Measurements from ENCODE around the gene NUDCD2.

Gene NUDCD2

DNA sequence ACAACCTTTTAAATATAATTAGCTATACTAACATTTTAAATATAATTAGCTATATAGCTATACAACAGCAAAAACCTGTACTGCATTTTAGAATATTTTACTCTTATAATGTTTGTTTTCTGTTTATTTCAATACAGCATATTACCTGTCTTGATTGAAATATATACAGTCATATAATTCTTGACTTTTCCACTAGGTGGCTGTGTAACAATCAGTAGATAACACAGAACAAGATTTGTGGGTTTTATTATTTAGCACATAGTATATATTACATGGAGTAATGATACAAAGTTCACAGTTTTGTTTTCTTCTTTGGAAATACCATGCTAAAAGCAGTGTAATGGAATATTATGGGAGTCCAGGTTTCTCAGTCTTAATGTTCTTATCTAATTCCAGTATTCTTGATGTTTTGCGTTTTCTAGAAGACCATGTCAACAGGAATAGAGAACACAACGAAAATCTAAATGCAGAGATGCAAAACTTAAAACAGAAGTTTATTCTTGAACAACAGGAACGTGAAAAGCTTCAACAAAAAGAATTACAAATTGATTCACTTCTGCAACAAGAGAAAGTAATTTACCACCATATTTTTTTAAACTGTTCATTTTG is 13.8 kb upstream of the NUDCD2 start:
- in situ Hi-C loops (cut with MboI; ENCODE audit: low pct_unique_long_range_greater_than_20kb, low sequenced_read_pairs, unreplicated experiment), result no loop called here
- TF ChIP-seq, protein P1, sequence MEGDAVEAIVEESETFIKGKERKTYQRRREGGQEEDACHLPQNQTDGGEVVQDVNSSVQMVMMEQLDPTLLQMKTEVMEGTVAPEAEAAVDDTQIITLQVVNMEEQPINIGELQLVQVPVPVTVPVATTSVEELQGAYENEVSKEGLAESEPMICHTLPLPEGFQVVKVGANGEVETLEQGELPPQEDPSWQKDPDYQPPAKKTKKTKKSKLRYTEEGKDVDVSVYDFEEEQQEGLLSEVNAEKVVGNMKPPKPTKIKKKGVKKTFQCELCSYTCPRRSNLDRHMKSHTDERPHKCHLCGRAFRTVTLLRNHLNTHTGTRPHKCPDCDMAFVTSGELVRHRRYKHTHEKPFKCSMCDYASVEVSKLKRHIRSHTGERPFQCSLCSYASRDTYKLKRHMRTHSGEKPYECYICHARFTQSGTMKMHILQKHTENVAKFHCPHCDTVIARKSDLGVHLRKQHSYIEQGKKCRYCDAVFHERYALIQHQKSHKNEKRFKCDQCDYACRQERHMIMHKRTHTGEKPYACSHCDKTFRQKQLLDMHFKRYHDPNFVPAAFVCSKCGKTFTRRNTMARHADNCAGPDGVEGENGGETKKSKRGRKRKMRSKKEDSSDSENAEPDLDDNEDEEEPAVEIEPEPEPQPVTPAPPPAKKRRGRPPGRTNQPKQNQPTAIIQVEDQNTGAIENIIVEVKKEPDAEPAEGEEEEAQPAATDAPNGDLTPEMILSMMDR (IDR thresholded peaks at IDR 0.05; ENCODE audit: extremely low read depth, insufficient read depth, missing control alignments), result peak; percentile 40
- peak; percentile 29 for DNase-seq (ENCODE audit: low spot score)

DNA sequence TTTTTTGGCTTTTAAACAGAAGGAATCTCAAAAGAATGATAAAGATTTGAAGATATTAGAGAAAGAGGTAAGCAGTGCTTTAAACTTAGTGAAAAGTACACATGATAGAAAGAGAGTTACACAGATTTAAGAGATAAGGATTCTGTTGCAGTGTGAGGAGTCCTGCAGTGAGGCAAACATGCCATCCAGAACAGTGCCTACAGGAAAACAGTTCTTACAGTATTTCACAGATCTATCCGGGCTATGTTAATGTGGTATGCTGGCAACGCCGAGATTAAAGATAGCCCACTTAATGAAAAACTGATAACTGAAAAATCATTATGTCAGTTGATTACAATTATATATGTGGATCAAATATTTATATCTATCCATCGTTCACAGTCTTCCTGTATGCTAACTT is 7.8 kb upstream of the NUDCD2 start:
- TF ChIP-seq, protein P1 (IDR thresholded peaks at IDR 0.05; ENCODE audit: extremely low read depth, insufficient read depth, missing control alignments), result no peak
- DNase-seq (ENCODE audit: low spot score), result no peak
- in situ Hi-C loops (cut with MboI; ENCODE audit: low pct_unique_long_range_greater_than_20kb, low sequenced_read_pairs, unreplicated experiment), result no loop called here

DNA sequence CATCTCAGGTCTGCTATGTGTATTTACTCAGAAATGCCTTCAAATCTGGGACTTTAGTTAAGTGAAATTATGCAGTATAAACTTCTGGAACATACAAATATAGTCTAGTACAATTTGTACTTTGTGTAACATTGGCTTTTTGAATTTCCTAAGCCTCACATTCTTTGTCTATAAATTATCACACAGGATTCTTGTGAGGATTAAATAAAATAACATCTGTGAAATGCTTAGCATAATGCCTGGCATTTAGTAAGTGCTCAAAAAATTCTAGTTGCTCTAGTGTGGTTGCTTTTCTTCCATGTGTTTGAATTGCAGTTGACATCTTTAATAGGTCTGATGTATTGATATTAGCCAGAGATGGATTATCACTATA is 3.1 kb upstream of the NUDCD2 start:
- TF ChIP-seq, protein P1 (IDR thresholded peaks at IDR 0.05; ENCODE audit: extremely low read depth, insufficient read depth, missing control alignments), result no peak

DNA sequence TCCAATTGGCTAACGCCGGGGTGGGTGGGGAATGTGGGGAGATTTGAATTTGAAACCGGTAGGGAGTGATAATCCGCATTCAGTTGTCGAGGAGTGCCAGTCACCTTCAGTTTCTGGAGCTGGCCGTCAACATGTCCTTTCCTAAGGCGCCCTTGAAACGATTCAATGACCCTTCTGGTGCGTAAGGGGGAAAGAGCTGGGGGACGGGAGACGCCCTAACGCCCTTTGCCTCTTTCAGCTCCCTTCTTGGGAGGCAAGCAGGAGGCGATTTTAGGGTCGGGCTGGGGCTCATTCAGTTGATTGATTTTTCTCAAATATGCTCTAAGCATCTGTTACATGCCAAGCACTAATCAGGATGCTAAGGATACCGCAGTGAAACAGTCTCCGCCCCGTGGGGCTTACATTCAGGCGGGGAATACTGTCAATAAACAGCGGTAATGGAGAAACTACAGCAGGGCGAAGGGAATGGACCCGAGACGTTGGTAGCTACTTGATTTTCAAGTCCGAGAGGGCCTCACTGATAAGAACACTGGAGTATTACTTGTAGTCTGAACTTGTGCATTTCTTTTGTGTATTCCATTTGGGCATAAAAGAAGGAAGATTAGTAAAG is 765 bp upstream of the NUDCD2 start, which contains the start of gene HMMR:
Gene HMMR, plus strand, starts transcription at position 71 of the 610 bp plus-strand sequence. Its CDS starts 61 bp downstream, at position 132.
- TF ChIP-seq, protein P1 (IDR thresholded peaks at IDR 0.05; ENCODE audit: extremely low read depth, insufficient read depth, missing control alignments), result no peak
- DNase-seq (ENCODE audit: low spot score), result no peak
- in situ Hi-C loops (cut with MboI; ENCODE audit: low pct_unique_long_range_greater_than_20kb, low sequenced_read_pairs, unreplicated experiment), result no loop called here

More for the DNA sequence above, 3.1 kb upstream of the NUDCD2 start:
- DNase-seq (ENCODE audit: low spot score), result no peak
- in situ Hi-C loops (cut with MboI; ENCODE audit: low pct_unique_long_range_greater_than_20kb, low sequenced_read_pairs, unreplicated experiment), result no loop called here

DNA sequence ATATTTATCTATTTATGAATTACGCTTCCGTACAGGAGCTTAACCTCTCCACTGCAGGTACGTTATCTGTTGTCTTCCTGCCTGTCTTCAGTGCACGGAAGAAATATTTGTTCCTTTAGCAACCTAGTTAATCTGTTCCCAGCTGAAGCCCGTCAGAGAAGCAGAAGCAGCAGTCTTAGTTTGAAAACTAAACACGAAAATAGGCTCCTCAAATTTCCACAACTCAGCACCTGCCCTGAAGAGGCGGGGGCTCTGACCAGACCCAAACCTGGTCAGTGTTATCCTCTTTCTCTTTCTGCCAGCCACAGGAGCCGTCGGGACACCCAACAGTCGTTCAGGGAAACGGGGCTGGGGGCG is 462 bp downstream of the NUDCD2 start:
- no peak for DNase-seq (ENCODE audit: low spot score)
- in situ Hi-C loops (cut with MboI; ENCODE audit: low pct_unique_long_range_greater_than_20kb, low sequenced_read_pairs, unreplicated experiment), result no loop called here
- TF ChIP-seq, protein P1 (IDR thresholded peaks at IDR 0.05; ENCODE audit: extremely low read depth, insufficient read depth, missing control alignments), result no peak

DNA sequence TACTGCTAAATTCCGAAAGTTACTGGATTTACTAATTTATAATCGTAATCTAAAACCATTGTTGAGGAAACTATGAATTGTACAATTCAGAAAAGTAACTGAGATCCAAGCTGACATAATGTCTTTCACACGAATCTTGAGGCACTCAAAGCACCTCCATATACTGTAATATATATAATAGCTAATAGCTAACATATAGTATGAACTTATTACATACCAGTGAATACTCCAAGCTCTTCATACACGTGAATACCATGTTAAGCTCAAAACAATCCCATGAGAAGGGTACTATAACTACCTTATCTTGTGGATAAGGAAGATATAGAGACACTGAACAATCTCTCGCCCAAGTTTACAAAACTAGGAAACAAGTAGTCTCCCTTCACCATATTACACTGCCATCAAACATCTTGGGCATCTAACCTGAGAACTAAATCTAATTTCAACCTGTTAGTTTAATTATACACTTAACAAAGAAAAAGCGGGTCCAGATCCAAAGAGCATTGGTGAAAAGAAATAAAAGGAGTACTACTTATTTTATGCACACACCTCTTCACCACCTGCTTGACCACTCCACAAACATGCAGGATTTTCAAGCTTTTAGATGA is 1.0 kb downstream of the NUDCD2 start:
- no peak for DNase-seq (ENCODE audit: low spot score)
- in situ Hi-C loops (cut with MboI; ENCODE audit: low pct_unique_long_range_greater_than_20kb, low sequenced_read_pairs, unreplicated experiment), result no loop called here
- TF ChIP-seq, protein P1 (IDR thresholded peaks at IDR 0.05; ENCODE audit: extremely low read depth, insufficient read depth, missing control alignments), result no peak

All from GM13977 (cell line).